ENCODE results near the gene SEC24D. TPM values are rescaled to one million over a fixed set of nuclear protein-coding genes. Genes with fewer than 3 reads are reported as not detected.

SEC24D gene
- total and polyA plus RNA-seq, 2 of the 8 experiments (the other 6 are each of a cell fraction or from before 2014, with no cell fraction given): 28.9 to 91.6 TPM

DNA sequence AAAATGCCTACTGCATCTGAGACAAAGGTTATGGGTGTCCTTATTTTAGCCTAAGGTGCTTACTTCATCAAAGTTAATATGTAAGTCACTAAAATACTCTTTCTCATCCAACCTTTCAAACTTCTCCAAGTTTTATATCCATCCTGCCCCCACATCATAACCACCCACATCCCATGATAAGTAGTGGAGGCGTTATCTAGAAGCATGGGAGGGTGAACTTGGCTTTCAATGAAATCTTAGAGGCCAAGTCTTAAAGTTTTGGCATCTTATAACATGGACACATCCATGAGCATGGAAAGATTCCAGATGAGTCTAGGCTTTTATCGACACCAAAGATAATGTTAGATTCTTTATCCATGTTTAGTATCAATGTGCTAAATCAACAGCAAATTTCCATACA, 22.9 kb upstream of the SEC24D start:
- H3K4ac ChIP-seq (replicated peaks; ENCODE audit: insufficient read length, low read depth, low read length): no peak overlapping the region
- 0 out of 4 replicates have a peak, but pooled peaks cover 0 to 3% of the 10 kb centered on the region in 2 experiments for H3K79me2 ChIP-seq (ENCODE audit: control insufficient read depth in 1 of 2, insufficient read depth in 2 of 2, low read length in 2 of 2)
- no peak overlapping the region for H2AFZ ChIP-seq (ENCODE audit: low read length)
- H3K56ac ChIP-seq (replicated peaks; ENCODE audit: insufficient read length, low read depth, low read length): no peak overlapping the region
- DNase-seq (ENCODE audit: low read depth in 1 of 2, low spot score in 2 of 2) (no peak), FAIRE-seq (no peak)
- CTCF ChIA-PET (ENCODE audit: partially characterized antibody): no interaction called here
- no peak overlapping the region for H3K27ac ChIP-seq (ENCODE audit: low read depth, low read length)
- no peak overlapping the region for H3K18ac ChIP-seq (ENCODE audit: extremely low read depth, low read length)
- no peak overlapping the region for H2BK15ac ChIP-seq (ENCODE audit: low read length)
- H4K20me1 ChIP-seq (replicated peaks in 1 of 2; ENCODE audit: control insufficient read depth in 1 of 2, insufficient read depth in 2 of 2, low read length in 2 of 2): no peaks in the 10 kb centered on the region
- no peak overlapping the region for H3K23ac ChIP-seq (ENCODE audit: insufficient read length)
- H4K8ac ChIP-seq (ENCODE audit: extremely low read depth, insufficient read depth, low read length): no peak overlapping the region
- H3K79me1 ChIP-seq (ENCODE audit: low read depth, low read length): no peaks in the 10 kb centered on the region
- H2BK20ac ChIP-seq (ENCODE audit: low read length): no peak overlapping the region
- no peak overlapping the region for H4K5ac ChIP-seq (ENCODE audit: insufficient read length, low read depth, low read length)
- no peak overlapping the region for H3K9ac ChIP-seq (replicated peaks in 1 of 4; ENCODE audit: extremely low read depth in 1 of 4, low read depth in 3 of 4, low read length in 3 of 4)
- WGBS, 2 experiments (ENCODE audit: extremely low coverage in 1 of 2, insufficient coverage in 1 of 2, insufficient read length in 1 of 2, insufficient replicate concordance in 2 of 2, low coverage in 1 of 2, low lambda C conversion rate in 2 of 2, missing lambda C conversion rate in 1 of 2): 89% methylated on average over 2 of the region's 2 CpGs; no CpG with 5 or more reads in 1 of the 2 experiments
- POLR2A ChIA-PET (ENCODE audit: partially characterized antibody): interaction anchor here (1.5 kb wide), 1 partner anchor 11 kb away, joined by 4 read pairs; no protein-coding TSS in a partner anchor
- H3K14ac ChIP-seq (ENCODE audit: insufficient read length): no peak overlapping the region
- no peaks in the 10 kb centered on the region for H3K9me3 ChIP-seq (ENCODE audit: insufficient read depth in 2 of 2, low read depth in 1 of 2, low read length in 1 of 2)
- no peak overlapping the region for H2BK5ac ChIP-seq (ENCODE audit: low read depth, low read length)
- no peak overlapping the region for H3K4me2 ChIP-seq (ENCODE audit: insufficient read depth in 1 of 2, low read depth in 2 of 2, low read length in 2 of 2)
- no peaks in the 10 kb centered on the region for H3K23me2 ChIP-seq (ENCODE audit: low read depth, low read length)
- H2BK120ac ChIP-seq (replicated peaks; ENCODE audit: low read depth, low read length): no peak overlapping the region
- TF ChIP-seq KDM4A (IDR thresholded peaks at IDR 0.05; ENCODE audit: low read depth, low read length, severe bottlenecking) (no peak), SP1 (IDR thresholded peaks at IDR 0.05; ENCODE audit: low read depth, low read length) (no peak)
- H2AK5ac ChIP-seq (ENCODE audit: low read depth, low read length): no peak overlapping the region
- no peak overlapping the region for H4K91ac ChIP-seq (replicated peaks; ENCODE audit: insufficient read length, low read length)
- H3K4me3 ChIP-seq (ENCODE audit: extremely low read depth in 1 of 4, insufficient read depth in 2 of 4, low read depth in 3 of 4, low read length in 4 of 4): no peak overlapping the region
- no peaks in the 10 kb centered on the region for H3K27me3 ChIP-seq (replicated peaks in 1 of 4; ENCODE audit: control insufficient read depth in 3 of 4, extremely low read depth in 1 of 4, insufficient read depth in 3 of 4, low read length in 3 of 4)
- no peaks in the 10 kb centered on the region for H3K36me3 ChIP-seq (ENCODE audit: control insufficient read depth in 2 of 4, insufficient read depth in 4 of 4, low read length in 3 of 4)
- no peak overlapping the region for H2BK12ac ChIP-seq (ENCODE audit: low read depth, low read length)
- no peaks in the 10 kb centered on the region; a peak in 1 of 7 replicates for H3K4me1 ChIP-seq (replicated peaks in 1 of 4; ENCODE audit: control insufficient read depth in 3 of 4, insufficient read depth in 4 of 4, low read length in 3 of 4)
